Limb (tissue), 2 donors: ENCODE results near the gene ROBO4.

ENCODE experiments used
- DNase-seq, 2 donors: peaks; one replicate each; pipeline ENCODE4 v3.0.0-alpha.2; 2016; ENCODE audit errors: extremely low spot score in 2 of 2

Gene ROBO4

GRCh38 chr11:124890151-124890550, 7.5 kb downstream of the ROBO4 start:
- no peak for DNase-seq

GRCh38 chr11:124889191-124890091, 8.2 kb downstream of the ROBO4 start:
- DNase-seq: no peak

- DNase-seq: peak in 1 of 2 donors; percentile 11
Observed at GRCh38 chr11:124887667-124888013, 10.0 kb downstream of the ROBO4 start.

GRCh38 chr11:124886978-124887666, 10.5 kb downstream of the ROBO4 start:
- DNase-seq: peak in 1 of 2 donors; percentile 16

GRCh38 chr11:124886476-124886875, 11.2 kb downstream of the ROBO4 start:
- DNase-seq: peak in 1 of 2 donors; percentile 19

GRCh38 chr11:124884869-124885479, 12.7 kb downstream of the ROBO4 start:
- peak in 1 of 2 donors; percentile 24 for DNase-seq

- peak in 1 of 2 donors; percentile 12 for DNase-seq
Observed at GRCh38 chr11:124884340-124884739, 13.3 kb downstream of the ROBO4 start.

GRCh38 chr11:124882339-124883071, 15.2 kb downstream of the ROBO4 start:
- DNase-seq: peak in 1 of 2 donors; percentile 11

- DNase-seq: no peak
Observed at GRCh38 chr11:124880958-124881357, 16.7 kb downstream of the ROBO4 start.

- peak in 1 of 2 donors; percentile 16 for DNase-seq
Observed at GRCh38 chr11:124880290-124880611, 17.4 kb downstream of the ROBO4 start.

- peak in 1 of 2 donors; percentile 29 for DNase-seq
Observed at GRCh38 chr11:124879493-124880289, 18.0 kb downstream of the ROBO4 start.

- DNase-seq: peak in 1 of 2 donors; percentile 22
Observed at GRCh38 chr11:124878759-124879492, 18.7 kb downstream of the ROBO4 start.

- peak in 1 of 2 donors; percentile 33 for DNase-seq
Observed at GRCh38 chr11:124877910-124878758, 19.5 kb downstream of the ROBO4 start.

- DNase-seq: no peak
Observed at GRCh38 chr11:124877631-124877909, 20.1 kb downstream of the ROBO4 start.

- DNase-seq: peak in 1 of 2 donors; percentile 43
Observed at GRCh38 chr11:124876818-124877630, 20.6 kb downstream of the ROBO4 start.

- peak; percentile 90 to 92 for DNase-seq
Observed at GRCh38 chr11:124875943-124876817, 21.5 kb downstream of the ROBO4 start.

GRCh38 chr11:124875401-124875800, 22.3 kb downstream of the ROBO4 start:
- DNase-seq: peak in 1 of 2 donors; percentile 36
